ENCODE measurements around the gene RSKR.
"Not testable (repeated sequence)": the region's sequence is repeated elsewhere in the genome, so short reads cannot be mapped to it uniquely, and the experiment has no call there.

RSKR gene, protein sequence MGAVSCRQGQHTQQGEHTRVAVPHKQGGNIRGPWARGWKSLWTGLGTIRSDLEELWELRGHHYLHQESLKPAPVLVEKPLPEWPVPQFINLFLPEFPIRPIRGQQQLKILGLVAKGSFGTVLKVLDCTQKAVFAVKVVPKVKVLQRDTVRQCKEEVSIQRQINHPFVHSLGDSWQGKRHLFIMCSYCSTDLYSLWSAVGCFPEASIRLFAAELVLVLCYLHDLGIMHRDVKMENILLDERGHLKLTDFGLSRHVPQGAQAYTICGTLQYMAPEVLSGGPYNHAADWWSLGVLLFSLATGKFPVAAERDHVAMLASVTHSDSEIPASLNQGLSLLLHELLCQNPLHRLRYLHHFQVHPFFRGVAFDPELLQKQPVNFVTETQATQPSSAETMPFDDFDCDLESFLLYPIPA

DNA sequence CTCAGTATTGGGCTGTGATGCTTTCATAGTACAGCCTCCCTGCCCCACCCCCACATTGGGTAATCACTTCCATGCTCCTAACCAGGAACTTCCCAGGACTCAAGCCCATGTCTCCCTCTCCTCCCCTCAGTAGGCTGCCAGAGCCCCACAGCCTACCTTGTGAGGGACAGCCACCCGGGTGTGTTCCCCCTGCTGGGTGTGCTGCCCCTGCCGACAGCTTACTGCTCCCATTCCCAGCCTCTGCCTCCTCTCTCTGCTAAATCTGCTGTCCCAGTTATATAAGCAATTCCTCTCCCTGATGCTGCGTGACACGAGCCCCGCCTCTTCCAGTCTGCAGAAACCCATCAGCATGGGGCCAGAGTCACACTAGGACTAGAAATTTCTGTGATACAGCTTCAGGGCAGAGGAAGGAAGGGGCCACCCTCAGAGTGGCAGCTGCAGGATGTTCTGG, at the start of gene RSKR:
RSKR (minus strand) TSS at position 255 of the 451 bp plus-strand sequence; CDS start at position 231, 24 bp downstream.
- no peak for DNase-seq (ENCODE audit: low spot score)

DNA sequence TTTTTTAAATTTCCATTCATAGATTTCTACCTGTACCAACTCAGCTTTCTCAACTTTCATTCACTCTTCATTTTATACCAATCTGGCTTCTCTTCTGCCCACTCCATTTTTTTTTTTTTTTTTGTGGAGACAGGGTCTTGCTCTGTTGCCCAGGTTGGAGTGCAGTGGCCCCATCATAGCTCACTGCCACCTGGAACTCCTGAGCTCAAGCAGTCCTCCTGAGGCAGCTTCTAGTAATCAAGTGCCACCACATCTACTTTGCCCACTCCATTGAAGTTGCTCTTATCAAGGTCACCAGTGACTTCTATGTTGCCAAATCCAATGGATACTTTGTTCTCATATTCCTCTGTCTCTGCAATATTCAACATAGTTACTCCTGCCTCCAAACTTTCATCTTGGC, 49.7 kb upstream of the RSKR start:
- DNase-seq (ENCODE audit: low spot score): no peak

DNA sequence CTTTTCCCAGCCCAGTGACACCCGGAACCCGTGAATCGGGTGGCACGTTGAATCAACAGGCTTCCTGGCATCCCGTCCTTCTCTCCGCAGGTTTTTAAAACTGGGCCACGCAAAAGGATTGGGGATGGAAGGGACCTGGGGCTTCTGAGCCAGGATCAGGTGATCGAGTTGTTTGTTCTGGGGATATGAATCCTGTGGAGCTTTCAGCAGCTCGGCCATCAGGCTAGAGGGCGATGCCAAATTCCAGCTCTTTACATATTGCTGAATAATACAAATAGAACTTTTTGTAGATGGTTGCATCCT, 48.5 kb upstream of the RSKR start:
- no peak for DNase-seq (ENCODE audit: low spot score)

DNA sequence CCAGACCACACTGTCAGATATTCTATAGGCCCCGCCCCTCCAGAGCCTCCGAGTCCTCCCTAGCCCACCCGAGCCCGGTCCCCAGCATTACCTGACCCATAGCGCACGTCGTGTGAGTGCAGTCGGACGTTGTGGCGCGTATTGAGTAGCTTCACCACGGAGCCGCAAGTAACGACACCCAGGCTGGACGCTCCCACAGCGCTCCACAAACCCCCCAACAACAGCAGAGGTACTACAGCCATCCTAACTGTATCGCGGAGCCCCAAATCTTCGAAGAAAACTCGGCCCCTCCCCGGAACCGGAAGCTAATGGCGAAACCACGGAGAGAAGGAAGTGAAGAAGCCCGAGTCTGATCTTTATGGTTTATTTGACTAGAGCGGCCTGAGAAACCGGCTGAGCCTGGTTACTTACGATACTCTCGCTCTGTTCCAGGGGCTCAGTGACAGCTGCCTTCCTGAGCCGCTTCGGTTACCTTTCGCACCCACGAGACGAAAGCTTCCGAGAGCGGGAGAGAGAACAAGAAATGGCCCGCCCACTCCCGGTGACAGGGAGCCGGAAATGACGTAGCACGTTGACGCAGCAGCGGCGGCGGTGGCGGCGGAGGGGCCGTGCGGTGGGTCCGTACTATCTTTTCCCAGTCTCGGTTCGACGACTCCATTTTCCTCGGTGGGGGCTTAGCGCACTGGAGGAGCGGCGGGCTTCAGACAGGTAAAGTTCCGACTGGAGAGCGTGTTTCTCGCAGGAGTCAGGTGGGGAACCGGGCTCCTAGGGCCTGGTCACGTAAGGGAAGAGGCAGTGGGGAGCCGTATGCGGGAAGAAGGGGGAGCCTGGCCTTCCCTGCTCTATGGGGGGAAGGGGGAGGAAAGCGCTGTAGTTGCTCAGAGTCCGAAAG, 47.9 kb upstream of the RSKR start, which contains the start of the genes SDF2 and SUPT6H:
SDF2 (minus strand) TSS at position 272 of the 892 bp plus-strand sequence; CDS start at position 242, 30 bp downstream.
SUPT6H (plus strand) TSS at position 571 of the 892 bp plus-strand sequence. CDS start 11,197 bp downstream, outside the sequence.
- peak; percentile 95 for DNase-seq (ENCODE audit: low spot score)

DNA sequence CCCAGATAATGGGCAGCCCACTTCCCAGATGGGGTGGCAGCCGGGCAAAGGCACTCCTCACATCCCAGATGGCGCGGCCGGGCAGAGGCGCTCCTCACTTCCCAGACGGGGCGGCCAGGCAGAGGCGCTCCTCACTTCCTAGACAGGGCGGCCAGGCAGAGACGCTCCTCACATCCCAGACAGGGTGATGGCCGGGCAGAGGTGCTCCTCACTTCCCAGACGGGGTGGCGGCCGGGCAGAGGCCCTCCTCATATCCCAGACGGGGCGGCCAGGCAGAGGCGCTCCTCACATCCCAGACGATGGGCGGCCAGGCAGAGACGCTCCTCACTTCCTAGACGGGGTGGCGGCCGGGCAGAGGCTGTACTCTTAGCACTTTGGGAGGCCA, 45.5 kb upstream of the RSKR start:
- DNase-seq (ENCODE audit: low spot score): not testable (repeated sequence)

DNA sequence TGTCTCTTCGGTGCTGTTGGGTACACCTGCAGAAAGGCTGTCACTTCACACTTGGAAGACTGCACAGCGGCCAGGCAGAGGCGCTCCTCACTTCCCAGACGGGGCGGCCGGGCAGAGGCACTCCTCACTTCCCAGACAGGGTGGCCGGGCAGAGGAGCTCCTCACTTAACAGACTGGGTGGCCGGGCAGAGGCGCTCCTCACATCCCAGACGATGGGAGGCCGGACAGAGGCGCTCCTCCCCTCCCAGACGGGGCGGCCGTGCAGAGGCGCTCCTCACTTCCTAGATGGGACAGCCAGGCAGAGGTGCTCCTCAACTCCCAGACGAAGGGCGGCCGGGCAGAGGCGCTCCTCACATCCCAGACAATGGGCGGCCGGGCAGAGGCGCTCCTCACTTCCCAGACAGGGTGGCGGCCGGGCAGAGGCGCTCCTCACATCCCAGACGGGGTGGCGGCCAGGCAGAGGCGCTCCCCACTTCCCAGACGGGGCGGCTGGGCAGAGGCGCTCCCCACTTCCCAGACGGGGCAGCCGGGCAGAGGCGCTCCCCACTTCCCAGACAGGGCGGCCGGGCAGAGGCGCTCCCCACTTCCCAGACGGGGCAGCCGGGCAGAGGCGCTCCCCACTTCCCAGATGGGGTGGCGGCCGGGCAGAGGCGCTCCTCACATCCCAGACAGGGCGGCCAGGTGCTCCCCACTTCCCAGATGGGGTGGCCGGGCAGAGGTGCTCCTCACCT, 44.9 kb upstream of the RSKR start:
- not testable (repeated sequence) for DNase-seq (ENCODE audit: low spot score)

DNA sequence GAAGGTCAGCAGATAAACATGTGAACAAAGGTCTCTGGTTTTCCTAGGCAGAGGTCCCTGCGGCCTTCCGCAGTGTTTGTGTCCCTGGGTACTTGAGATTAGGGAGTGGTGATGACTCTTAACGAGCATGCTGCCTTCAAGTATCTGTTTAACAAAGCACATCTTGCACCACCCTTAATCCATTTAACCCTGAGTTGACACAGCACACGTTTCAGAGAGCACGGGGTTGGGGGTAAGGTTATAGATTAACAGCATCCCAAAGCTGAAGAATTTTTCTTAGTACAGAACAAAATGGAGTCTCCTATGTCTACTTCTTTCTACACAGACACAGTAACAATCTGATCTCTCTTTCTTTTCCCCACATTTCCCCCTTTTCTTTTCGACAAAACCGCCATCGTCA, 44.4 kb upstream of the RSKR start:
- DNase-seq (ENCODE audit: low spot score): not testable (repeated sequence)

DNA sequence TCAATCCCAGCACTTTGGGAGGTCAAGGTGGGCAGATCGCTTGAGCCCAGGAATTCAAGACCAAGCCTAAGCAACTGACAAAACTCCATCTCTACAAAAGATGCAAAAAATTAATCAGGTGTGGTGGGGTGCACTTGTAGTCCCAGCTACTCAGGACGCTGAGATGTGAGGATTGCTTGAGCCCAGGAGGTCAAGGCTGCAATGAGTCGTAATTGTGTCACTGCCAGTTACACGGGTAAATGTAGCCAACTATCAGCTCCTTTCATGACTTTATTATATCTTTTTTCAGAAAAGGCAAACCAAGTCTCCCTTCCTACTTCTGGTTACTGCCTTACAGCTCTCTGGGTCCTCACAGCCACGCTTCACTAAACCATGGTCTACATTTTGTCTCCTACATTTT, 43.8 kb upstream of the RSKR start:
- no peak for DNase-seq (ENCODE audit: low spot score)

DNA sequence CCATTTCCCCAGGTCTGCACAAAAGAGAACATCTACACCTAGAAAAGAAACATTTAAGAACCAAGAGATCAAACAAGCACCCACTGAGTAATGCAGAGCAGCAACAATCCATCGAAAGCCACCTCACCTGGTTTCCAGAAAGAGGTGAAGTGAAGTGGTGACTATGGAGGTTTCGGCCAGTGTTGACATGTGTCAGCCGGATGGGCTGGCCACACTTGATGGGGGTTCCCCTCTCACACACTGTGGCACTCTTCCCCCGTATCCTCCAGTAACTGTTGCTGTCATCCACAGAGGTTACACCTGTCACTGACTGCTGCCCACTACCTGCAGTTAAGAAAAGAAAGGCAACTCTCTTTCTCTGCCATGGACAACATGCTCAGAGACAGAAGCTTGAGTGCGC, 41.2 kb upstream of the RSKR start:
- no peak for DNase-seq (ENCODE audit: low spot score)

DNA sequence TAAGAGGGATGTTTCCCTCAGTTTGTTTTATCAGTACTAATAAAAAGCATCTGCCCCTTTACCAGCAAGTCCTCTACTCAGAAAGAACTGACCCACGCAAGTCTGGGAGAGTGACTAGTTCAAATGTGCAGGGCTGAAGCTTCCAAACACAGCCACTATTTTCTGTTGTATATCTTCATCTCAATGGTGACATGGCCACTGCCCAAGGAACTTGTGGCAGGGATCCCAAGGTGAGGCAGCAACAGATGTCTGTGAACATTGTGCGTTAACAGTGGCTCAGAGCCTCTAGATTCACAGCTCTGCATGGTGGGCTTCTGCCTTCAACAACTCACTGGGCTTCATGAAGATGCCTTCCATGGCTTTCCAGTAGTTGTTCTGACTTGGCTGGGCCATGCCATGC, 34.7 kb upstream of the RSKR start:
- DNase-seq (ENCODE audit: low spot score): no peak

DNA sequence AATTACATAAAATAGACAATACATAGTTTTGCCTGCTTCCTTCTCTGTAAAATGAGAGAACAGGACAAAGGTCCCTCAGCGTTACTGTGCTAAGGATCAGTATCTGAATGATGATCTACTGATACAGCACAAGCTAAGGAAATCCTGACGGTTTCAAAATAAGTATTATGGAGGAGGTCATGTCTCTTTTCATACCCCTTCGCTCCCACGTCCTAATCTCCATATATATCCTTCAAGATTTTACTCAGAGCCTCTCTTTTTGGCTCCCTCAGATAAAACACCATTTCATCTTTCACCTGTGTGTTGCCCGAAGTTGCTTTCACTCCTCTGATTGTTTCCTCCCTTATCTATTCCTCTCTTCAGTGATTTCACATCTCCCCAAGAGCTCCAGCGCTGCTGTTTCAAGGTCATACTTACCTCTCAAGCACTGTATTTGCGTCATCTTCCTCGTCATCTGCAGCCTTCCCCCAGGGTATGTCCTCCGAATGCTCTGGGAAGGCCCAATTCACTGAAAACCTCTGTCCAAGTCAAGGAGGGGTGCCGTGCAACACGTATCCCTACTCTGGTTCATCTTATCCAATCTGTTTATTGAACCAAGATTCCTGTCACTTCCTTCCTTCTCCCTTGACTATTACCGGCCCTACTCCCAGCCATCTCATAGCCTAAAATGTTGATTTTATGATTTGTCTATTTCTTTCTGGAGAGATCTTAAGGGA, 32.2 kb upstream of the RSKR start:
- no peak for DNase-seq (ENCODE audit: low spot score)

DNA sequence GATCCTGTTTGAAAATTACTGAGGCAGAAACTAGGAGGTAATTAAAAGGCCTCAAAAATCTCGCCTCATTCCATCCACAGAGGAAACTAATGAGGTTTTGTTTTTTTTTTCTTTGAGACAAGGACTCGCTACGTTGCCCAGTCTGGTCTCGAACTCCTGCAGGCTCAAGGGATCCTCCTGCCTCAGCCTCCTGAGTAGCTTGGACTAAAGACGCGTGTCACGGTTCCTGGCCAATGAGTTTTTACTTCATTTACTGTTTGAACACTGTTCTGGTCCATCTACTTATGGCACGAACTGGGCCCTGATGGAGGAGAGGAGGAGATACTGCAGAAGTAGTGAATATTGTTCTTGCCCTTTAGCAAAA, 31.6 kb upstream of the RSKR start:
- no peak for DNase-seq (ENCODE audit: low spot score)

DNA sequence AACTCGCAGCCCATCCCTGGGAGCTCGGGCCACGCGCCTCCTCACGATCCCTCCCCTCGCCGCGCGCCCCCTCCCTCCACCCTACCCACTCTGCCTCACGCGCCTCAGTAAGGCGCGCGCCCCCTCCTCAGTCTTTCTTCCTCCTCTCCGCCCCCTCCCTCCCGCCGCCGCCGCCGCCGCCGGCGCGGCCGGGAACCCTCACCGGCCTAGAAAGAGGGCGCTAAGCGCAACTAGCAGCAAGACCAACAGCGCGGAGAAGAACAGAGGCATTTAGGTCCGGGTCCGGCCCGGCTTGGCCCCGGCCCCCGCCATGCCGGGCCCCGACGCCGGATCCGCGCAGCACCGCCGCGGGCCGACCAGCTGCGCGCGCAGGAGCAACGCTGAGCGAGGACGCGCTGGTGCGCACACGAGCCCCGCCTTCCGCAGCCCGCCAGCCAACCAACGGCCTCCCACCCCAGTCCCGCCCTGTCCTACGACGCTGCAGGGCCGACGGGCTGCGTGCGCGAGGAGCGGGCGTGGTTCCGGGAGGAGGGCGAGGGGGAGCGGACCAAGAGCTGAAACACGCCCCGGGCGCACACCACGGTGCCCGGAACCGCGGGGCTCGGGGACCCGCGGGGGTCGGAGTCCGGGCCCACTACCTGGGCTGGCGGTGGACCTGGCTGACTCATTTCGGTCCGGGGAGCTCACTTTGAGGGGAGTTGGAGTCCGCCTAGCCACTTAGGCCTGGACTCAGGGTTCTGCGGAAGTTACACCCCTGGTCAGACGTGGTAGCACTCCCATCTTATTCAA, 31.0 kb upstream of the RSKR start, which contains the start of gene BLTP2:
BLTP2 (minus strand) TSS at position 372 of the 789 bp plus-strand sequence; CDS start at position 270, 102 bp downstream.
- DNase-seq (ENCODE audit: low spot score): peak; percentile 100

DNA sequence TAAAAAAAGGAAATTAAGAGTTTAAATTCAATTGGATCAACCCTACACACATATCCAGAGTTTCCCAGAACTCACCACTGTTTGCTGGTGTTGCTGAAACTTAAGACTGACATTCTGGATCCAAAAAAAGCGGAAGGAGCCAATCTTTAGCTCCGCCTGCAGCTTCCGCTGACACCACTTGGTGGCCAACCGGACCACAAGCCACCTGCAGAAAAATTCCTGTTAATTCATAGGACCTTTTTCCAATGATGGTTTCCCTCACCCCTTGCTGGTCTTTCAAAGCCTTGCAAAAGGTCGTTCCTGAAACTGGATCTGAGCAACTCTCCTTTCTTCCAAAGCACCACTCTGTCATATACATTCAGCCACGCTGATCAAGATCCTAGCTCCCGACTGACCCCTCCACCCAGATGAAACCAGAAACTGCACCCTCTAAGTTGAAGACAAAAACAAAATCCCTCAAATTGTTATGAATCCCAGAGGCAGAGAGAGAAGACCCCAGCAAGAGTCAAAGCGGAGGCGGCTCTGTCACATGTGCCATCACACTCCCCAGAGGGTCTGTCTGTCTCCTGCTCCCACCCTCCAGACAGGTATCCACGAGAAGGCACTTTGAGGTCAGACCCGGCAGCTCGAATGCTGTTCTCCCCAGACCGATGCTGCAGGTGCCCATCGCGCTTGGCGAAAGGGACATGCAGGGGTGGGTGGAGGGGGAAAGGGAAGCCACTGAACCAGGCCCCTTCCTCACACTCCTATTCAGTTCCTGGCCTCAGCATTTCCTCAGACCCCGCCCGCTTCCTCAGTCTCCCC, 30.2 kb upstream of the RSKR start:
- peak; percentile 75 for DNase-seq (ENCODE audit: low spot score)

DNA sequence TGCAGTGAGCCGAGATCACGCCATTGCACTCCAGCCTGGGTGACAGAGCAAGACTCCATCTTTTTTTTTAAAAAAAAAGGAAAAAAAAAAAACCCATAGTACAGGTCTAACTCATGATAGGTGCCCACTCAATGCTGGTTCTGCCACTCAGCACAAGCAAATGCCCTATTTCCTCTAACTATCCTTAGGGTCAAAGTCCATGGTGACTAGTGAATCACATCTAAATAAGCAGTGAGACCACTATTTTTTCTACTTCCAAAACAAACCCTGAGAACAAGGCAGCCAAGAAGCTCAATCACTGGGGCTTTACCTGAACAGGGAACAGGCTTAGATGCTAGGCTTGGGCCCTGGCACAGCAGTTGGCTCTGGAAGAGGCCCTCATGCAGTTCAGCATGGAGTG, 27.6 kb upstream of the RSKR start:
- DNase-seq (ENCODE audit: low spot score): no peak

DNA sequence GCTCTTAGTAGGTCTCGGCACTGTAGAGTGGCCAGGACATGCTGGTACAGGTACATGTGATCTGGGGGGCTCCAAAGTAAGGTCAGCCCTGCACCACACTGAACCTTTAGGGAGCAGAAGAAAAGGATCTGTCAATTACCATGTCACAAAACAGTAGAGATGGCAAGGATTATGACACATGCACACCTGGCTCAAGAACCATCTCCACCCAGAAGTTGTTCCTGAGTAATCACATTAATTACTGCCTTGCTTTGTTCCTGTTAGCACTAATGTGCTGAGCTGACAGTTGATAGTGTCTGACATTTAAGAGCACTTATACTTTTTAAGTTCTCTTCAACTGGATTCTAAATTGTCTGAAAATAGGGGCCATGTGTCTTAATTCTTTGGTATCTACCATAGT, 21.5 kb upstream of the RSKR start:
- DNase-seq (ENCODE audit: low spot score): no peak

DNA sequence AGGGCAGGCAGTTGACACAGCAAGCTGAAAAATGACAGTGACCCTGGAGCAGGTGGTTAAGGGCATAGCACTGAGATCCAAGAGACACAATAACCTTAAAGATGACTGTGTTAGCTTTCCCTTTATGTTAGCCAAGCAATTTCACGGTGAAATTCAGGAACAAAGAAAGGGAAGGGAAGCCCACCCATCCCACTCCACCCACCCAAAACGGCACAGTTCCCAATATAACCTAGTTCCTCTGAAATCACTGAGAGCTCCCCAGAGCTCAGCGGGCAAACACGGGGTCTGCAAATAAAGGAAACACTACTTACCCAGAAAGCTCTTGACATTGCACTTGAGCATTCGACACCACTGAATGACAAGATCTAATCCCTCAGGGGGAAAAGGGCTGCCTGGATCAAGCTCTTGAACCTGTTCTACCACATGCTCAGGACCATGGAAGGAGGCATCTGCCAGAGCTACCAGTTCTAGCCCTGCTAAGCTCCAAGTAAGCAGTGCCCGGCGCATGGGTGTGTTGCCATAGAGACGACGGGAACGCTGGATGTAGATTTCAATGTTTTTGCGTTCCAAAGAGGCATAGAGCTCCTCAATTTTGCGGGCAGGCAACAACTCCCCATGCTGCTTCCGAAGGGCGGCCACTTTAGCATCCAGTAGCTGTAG, 20.4 kb upstream of the RSKR start:
- DNase-seq (ENCODE audit: low spot score): no peak

DNA sequence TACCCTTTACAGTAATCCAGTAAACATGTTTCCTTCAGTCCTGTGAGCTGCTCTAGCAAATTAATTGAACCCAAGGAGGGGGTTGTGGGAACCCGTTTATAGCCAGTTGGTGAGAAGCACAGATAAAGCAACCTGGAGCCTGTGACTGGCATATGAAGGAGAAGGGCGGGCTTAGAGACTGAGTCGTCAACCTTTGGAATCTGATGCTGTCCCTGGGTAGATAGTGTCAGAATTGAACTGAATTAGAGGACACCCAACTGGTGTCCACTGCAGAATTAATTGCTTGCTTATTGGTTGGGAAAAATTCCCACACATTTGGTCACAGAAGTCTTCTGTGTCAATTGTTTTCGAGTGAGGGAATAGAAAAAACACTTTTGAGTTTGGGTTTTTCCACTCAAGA, 12.8 kb upstream of the RSKR start:
- DNase-seq (ENCODE audit: low spot score): no peak

DNA sequence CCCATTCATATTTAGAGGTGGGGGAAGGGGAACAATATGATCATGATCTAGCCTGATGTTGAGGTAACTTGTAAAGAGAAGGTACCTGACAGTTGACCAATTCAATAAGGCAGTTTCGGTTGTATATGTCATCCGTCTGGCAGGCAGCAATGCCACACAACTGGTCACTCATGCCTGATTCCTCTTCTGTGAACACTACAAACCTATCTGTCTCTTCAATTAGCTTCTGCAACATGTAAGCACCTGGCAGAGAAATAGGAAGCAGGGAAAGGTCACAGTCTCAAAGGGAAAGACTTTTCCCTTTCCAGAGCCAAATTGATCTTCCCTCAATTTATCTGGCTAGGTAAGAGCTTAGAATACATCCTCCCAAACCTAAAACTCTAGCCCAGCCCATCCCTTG, 10.2 kb upstream of the RSKR start:
- no peak for DNase-seq (ENCODE audit: low spot score)
